DOHH2 (cell line): ENCODE measurements around the gene NFIA.

ENCODE experiments used
- CTCF ChIP-seq: fragments of 200-600 bp; sonication (generic); IDR thresholded peaks from one replicate; pipeline ENCODE4 v1.5.1; 2014; ENCODE audit warnings: antibody characterized with exemption, mild to moderate bottlenecking, low read depth, low read length; ENCODE audit not compliant: poor library complexity, severe bottlenecking
- EZH2phosphoT487 ChIP-seq: fragments of 200-600 bp; sonication (generic); IDR thresholded peaks from 2 replicates; pipeline ENCODE4 v1.6.1; 2017; ENCODE audit warnings: borderline replicate concordance, mild to moderate bottlenecking, antibody characterized with exemption, low read length, moderate library complexity, mixed read lengths

- TF ChIP-seq CTCF: no peak
- TF ChIP-seq EZH2phosphoT487: no peak
Observed at GRCh38 chr1:61357539-61357938, 275.2 kb downstream of the NFIA start.
